Neural cell (in vitro differentiated cells): ENCODE measurements around the gene DENND4B.

Source experiments
- CTCF ChIP-seq: fragments of 450-650 bp; IDR thresholded peaks from 2 replicates; pipeline ENCODE4 v1.5.1; 2014; ENCODE audit warnings: antibody characterized with exemption, mild to moderate bottlenecking, moderate library complexity; ENCODE audit not compliant: poor library complexity, severe bottlenecking
- EP300 ChIP-seq: fragments of 450-650 bp; conservative IDR thresholded peaks from 2 replicates; pipeline ENCODE4 v1.6.1; 2014; ENCODE audit warnings: antibody characterized with exemption, mild to moderate bottlenecking, moderate library complexity; ENCODE audit not compliant: poor library complexity, severe bottlenecking
- EZH2 ChIP-seq: fragments of 200-600, 300-800 bp; shearing (Covaris generic), sonication (generic); IDR thresholded peaks from 2 replicates; pipeline ENCODE4 v1.6.1; 2014; ENCODE audit warnings: antibody characterized with exemption, low read length, borderline replicate concordance, mild to moderate bottlenecking; ENCODE audit not compliant: insufficient read depth, poor library complexity, severe bottlenecking
- MXI1 ChIP-seq: fragments of 450-650 bp; conservative IDR thresholded peaks from 2 replicates; pipeline ENCODE4 v1.6.1; 2014; ENCODE audit warnings: antibody characterized with exemption, mild to moderate bottlenecking; ENCODE audit not compliant: poor library complexity, severe bottlenecking
- POLR2AphosphoS5 ChIP-seq: IDR thresholded peaks from 2 replicates; pipeline ENCODE4 v1.6.1; 2012
- SMC3 ChIP-seq: fragments of 450-650 bp; conservative IDR thresholded peaks from 2 replicates; pipeline ENCODE4 v1.6.1; 2014; ENCODE audit warnings: antibody characterized with exemption, mild to moderate bottlenecking, moderate library complexity; ENCODE audit not compliant: poor library complexity
- TF ChIP-seq, protein P1 (sequence below): IDR thresholded peaks from 2 replicates; pipeline ENCODE4 v1.6.1; 2012; ENCODE audit warnings: borderline replicate concordance

GRCh38 chr1:153991806-153992205, 45.3 kb upstream of the DENND4B start:
- TF ChIP-seq CTCF, result no peak
- TF ChIP-seq EZH2, result no peak
- no peak for TF ChIP-seq SMC3
- TF ChIP-seq, protein P1, sequence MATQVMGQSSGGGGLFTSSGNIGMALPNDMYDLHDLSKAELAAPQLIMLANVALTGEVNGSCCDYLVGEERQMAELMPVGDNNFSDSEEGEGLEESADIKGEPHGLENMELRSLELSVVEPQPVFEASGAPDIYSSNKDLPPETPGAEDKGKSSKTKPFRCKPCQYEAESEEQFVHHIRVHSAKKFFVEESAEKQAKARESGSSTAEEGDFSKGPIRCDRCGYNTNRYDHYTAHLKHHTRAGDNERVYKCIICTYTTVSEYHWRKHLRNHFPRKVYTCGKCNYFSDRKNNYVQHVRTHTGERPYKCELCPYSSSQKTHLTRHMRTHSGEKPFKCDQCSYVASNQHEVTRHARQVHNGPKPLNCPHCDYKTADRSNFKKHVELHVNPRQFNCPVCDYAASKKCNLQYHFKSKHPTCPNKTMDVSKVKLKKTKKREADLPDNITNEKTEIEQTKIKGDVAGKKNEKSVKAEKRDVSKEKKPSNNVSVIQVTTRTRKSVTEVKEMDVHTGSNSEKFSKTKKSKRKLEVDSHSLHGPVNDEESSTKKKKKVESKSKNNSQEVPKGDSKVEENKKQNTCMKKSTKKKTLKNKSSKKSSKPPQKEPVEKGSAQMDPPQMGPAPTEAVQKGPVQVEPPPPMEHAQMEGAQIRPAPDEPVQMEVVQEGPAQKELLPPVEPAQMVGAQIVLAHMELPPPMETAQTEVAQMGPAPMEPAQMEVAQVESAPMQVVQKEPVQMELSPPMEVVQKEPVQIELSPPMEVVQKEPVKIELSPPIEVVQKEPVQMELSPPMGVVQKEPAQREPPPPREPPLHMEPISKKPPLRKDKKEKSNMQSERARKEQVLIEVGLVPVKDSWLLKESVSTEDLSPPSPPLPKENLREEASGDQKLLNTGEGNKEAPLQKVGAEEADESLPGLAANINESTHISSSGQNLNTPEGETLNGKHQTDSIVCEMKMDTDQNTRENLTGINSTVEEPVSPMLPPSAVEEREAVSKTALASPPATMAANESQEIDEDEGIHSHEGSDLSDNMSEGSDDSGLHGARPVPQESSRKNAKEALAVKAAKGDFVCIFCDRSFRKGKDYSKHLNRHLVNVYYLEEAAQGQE, result no peak
- TF ChIP-seq POLR2AphosphoS5, result no peak
- TF ChIP-seq MXI1, result no peak
- TF ChIP-seq EP300, result no peak
